NCI-H2196 (cell line): ENCODE results near the gene RAP1A.

Experiments used
- DNase-seq: peaks from one replicate; lab custom pipeline; 2025; ENCODE audit not compliant: unreplicated experiment; lab: John Stamatoyannopoulos, UW

Gene RAP1A

GRCh38 chr1:111751906-111752575 is 132.5 kb downstream of the RAP1A start:
- no peak for DNase-seq

GRCh38 chr1:111754984-111755330 is 135.4 kb downstream of the RAP1A start:
- peak; percentile 43 for DNase-seq

GRCh38 chr1:111755331-111756123 is 135.9 kb downstream of the RAP1A start, which contains the start of gene DDX20:
Gene DDX20 (plus strand): TSS chr1:111755901. CDS start chr1:111755925, 24 bp downstream.
- DNase-seq, result peak; percentile 98

GRCh38 chr1:111756124-111756513 is 136.5 kb downstream of the RAP1A start:
- no peak for DNase-seq

GRCh38 chr1:111758373-111758772 is 138.8 kb downstream of the RAP1A start:
- DNase-seq, result no peak

- DNase-seq, result no peak
These were observed 142.1 kb downstream of the RAP1A start for GRCh38 chr1:111761717-111762116.

- no peak for DNase-seq
These were observed 142.7 kb downstream of the RAP1A start for GRCh38 chr1:111762332-111762731.
